AG09309 (cell line): Measurements from ENCODE around the gene VWA1.
"Not testable (repeated sequence)": the region's sequence is repeated elsewhere in the genome, so short reads cannot be mapped to it uniquely, and the experiment has no call there.

Experiments
- DNase-seq: peaks from one replicate; pipeline ENCODE4 v3.0.0-alpha.2; 2010; ENCODE audit warnings: low read depth
- H3K4me3 ChIP-seq: 2 replicates; pipeline ENCODE4 v1.5.1; 2011; ENCODE audit warnings: mild to moderate bottlenecking, low read depth, low read length, moderate library complexity; ENCODE audit not compliant: control insufficient read depth
- TF ChIP-seq, protein P1 (sequence below): IDR thresholded peaks from 2 replicates; pipeline ENCODE4 v1.5.1; 2011; ENCODE audit warnings: mild to moderate bottlenecking, low read depth, low read length, inconsistent platforms; ENCODE audit not compliant: insufficient read depth, control insufficient read depth; ENCODE audit errors: missing control alignments

Gene VWA1

GRCh38 chr1:1415751-1416150, 19.7 kb upstream of the VWA1 start:
- TF ChIP-seq, protein P1, sequence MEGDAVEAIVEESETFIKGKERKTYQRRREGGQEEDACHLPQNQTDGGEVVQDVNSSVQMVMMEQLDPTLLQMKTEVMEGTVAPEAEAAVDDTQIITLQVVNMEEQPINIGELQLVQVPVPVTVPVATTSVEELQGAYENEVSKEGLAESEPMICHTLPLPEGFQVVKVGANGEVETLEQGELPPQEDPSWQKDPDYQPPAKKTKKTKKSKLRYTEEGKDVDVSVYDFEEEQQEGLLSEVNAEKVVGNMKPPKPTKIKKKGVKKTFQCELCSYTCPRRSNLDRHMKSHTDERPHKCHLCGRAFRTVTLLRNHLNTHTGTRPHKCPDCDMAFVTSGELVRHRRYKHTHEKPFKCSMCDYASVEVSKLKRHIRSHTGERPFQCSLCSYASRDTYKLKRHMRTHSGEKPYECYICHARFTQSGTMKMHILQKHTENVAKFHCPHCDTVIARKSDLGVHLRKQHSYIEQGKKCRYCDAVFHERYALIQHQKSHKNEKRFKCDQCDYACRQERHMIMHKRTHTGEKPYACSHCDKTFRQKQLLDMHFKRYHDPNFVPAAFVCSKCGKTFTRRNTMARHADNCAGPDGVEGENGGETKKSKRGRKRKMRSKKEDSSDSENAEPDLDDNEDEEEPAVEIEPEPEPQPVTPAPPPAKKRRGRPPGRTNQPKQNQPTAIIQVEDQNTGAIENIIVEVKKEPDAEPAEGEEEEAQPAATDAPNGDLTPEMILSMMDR: no peak
- DNase-seq: no peak
- no peak overlapping the region for H3K4me3 ChIP-seq

- not testable (repeated sequence) for H3K4me3 ChIP-seq, DNase-seq
Observed at GRCh38 chr1:1417396-1417795, 18.1 kb upstream of the VWA1 start.

- H3K4me3 ChIP-seq, DNase-seq: not testable (repeated sequence)
Observed at GRCh38 chr1:1417825-1418463, 17.5 kb upstream of the VWA1 start.

DNA sequence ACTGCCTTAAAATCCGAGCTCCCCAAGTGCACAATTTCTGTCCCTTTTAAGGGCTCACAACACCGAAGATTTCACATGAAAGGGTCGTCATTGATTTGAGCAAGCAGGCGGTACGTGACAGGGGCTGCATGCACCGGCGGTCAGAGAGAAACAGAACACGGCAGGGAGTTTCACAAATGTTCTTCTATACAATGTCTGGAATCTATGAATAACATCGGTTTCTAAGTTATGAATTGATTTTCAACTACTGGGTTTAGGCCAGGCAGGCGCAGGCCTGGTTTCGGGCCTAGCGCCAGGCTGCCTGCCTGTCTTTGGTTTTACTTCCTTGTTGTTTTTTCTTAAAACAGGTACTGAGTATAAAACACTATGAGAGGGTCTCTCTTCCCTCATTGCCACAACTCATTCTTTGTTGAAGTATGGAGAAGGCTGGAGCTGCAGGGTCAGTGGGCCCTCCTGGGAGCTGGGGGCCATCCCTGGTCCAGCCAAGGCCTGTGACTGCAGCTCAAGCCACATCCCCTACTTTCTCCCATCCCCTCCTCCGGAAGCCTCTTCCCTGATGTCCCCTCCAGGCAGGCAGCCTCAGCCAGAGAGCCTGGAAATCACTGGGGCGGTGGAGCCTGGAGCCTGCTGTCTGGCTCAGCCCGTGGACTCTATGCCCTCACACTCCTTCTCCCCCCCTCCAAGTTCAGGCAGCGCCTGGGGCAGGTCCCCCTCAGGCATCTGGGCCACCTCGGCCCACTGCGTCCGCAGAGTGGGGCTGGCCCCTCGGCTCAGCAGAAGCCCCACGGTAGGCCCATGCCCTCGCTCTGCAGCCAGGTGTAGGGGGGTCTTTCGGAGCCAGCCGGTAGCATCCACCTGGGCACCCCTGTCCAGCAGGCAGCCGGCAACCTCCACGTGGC, 16.8 kb upstream of the VWA1 start:
- H3K4me3 ChIP-seq: no peak overlapping the region
- no peak for DNase-seq
- TF ChIP-seq, protein P1: no peak

DNA sequence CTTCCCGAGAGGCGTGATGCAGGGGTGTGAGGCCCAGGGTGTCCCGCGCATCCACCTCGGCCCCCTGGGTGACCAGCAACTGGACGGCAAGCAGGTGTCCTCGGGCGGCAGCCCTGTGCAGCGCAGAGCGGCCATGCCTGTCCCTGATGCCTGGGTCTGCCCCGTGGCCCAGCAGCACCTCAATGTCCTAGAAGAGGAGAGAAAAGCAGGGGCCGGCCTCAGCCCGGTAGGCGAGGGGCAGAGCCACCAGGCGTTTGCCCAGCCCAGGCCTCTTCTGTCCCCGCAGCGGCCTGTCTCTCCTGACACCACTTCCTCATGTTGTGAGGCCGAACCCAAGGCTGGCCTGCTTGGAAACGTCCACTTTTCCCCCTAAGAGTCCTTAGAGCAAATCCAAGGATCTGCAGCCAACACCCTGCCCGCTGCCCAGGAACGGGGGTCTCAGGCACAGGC, 16.1 kb upstream of the VWA1 start:
- DNase-seq: no peak
- H3K4me3 ChIP-seq: no peak overlapping the region
- TF ChIP-seq, protein P1: no peak

DNA sequence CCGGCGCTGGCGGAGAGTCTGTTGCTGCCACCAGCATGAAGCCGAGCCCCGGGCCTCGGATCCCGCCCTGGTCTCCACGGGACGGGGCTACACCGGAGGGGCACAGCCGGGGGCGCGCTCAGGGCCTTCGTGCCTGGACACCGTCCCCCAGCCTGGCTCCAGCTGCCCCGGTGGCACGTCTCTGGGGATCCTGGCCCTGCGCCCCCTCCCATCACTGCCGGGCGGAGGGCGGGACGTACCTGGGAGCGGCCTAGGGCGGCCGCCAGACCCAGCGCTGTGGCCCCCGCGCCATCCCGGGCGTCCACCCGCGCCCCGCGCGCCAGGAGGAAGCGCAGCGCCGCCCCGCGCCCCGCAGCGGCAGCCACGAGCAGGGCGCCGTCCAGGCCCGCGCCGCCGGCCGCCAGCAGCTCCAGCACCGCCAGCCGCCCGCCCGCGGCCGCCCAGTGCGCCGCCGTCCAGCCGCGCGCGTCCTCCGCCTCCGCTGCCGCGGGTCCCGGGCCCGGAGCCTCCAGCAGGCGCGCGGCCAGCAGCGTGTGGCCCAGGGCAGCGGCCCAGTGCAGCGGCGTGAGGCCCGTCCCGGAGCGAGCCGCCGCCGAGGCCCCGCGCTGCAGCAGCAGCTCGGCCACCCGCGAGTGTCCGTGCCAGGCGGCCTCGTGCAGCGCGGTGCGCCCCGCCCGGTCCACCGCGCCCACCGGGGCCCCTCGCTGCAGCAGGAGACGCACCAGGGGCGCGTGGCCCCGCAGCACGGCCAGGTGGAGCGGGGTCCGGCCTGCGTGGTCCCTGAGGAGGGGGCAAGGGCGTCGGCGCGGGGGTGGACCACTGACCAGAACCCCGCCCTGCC, 15.5 kb upstream of the VWA1 start:
- no peak overlapping the region; the same call in 1 of the 2 replicates for H3K4me3 ChIP-seq
- no peak for DNase-seq
- TF ChIP-seq, protein P1: no peak

- DNase-seq: no peak
- H3K4me3 ChIP-seq: no peak overlapping the region
- TF ChIP-seq, protein P1: no peak
Observed at GRCh38 chr1:1420654-1421141, 14.8 kb upstream of the VWA1 start.
